Natural killer cell (primary cell): ENCODE data around the gene RBAK. TPM values are rescaled to one million over a fixed set of nuclear protein-coding genes. Genes with fewer than 3 reads are reported as not detected.
A peak's percentile ranks its signal among the peaks of the same experiment; 100 is the strongest.

ENCODE experiments used
- ATAC-seq, 3 donors: fragments of 150-1000 bp in 2 of 3; fragments of 200-7000 bp in 1 of 3; cut with Tn5 transposase; 1 replicate in 1 of 3; 2 replicates in 2 of 3; pipeline ENCODE4 v1.10.0; 2021; ENCODE audit warnings: mild to moderate bottlenecking in 2 of 3, moderate library complexity in 2 of 3
- DNase-seq, 2 donors: peaks; one replicate each; pipeline versions ENCODE4 v3.0.0 to v3.0.0-alpha.2; 2013 to 2021; ENCODE audit warnings: mixed read lengths in 1 of 2
- H3K27ac ChIP-seq: one replicate; pipeline ENCODE4 v1.5.1; 2013; ENCODE audit warnings: mild to moderate bottlenecking, low read length
- H3K27me3 ChIP-seq: one replicate; pipeline ENCODE4 v1.6.1; 2013; ENCODE audit warnings: low read length; ENCODE audit not compliant: control insufficient read depth, insufficient read depth
- H3K36me3 ChIP-seq: one replicate; pipeline ENCODE4 v1.6.1; 2013; ENCODE audit warnings: low read length; ENCODE audit not compliant: control insufficient read depth, insufficient read depth
- H3K4me1 ChIP-seq: one replicate; pipeline ENCODE4 v1.6.1; 2013; ENCODE audit warnings: low read length; ENCODE audit not compliant: control insufficient read depth, insufficient read depth
- H3K4me3 ChIP-seq: one replicate; pipeline ENCODE4 v1.5.1; 2013; ENCODE audit warnings: low read length
- H3K9me3 ChIP-seq: one replicate; pipeline ENCODE4 v1.6.1; 2013; ENCODE audit warnings: low read length; ENCODE audit not compliant: control insufficient read depth, insufficient read depth
- H3K27ac Mint-ChIP-seq, 2 donors: one replicate each; pipeline ENCODE4 v1.8.0; 2022; ENCODE audit warnings: mild to moderate bottlenecking in 2 of 2, mixed read lengths in 2 of 2, moderate library complexity in 1 of 2
- H3K27me3 Mint-ChIP-seq, 2 donors: one replicate each; pipeline ENCODE4 v1.8.0; 2022; ENCODE audit warnings: low read depth in 2 of 2, mixed read lengths in 2 of 2
- H3K36me3 Mint-ChIP-seq: one replicate; pipeline ENCODE4 v1.8.0; 2022; ENCODE audit warnings: mixed read lengths
- H3K4me1 Mint-ChIP-seq, 2 donors: one replicate each; pipeline ENCODE4 v1.8.0; 2022; ENCODE audit warnings: mixed read lengths in 2 of 2
- H3K4me3 Mint-ChIP-seq: one replicate; pipeline ENCODE4 v1.8.0; 2022; ENCODE audit warnings: mild to moderate bottlenecking, moderate library complexity, mixed read lengths
- H3K9me3 Mint-ChIP-seq, 2 donors: one replicate each; pipeline ENCODE4 v1.8.0; 2022; ENCODE audit warnings: mixed read lengths in 2 of 2
- CTCF ChIP-seq: fragments of 200-600 bp; IDR thresholded peaks from one replicate; pipeline ENCODE4 v1.8.0; 2022; ENCODE audit warnings: antibody characterized with exemption
- WGBS: methylation state at CpG from one replicate; pipeline ENCODE4 v1.1.7; 2013; ENCODE audit warnings: missing lambda C conversion rate; ENCODE audit not compliant: insufficient coverage; 5-methylcytosine and 5-hydroxymethylcytosine counted together
- intact Hi-C: fragments of 100-400 bp; cut with micrococcal nuclease; formaldehyde crosslinking; loops from one replicate; pipeline ENCODE4 v1.14.2; 2022
- total RNA-seq, 4 donors: library from RNA; stranded (reverse); fragments of 120-200 nt in 1 of 4; gene quantifications; one replicate each; pipeline versions ENCODE4 v1.2.3 to v1.2.4, GENCODE V29; 2013 to 2022

The RBAK gene
- total RNA-seq, result 10 to 100 TPM; 12.3 to 21.7 (median 14.2) TPM
- 20.1 TPM for total RNA-seq (2013)

GRCh38 chr7:5045558-5046396, at the start of gene RBAK:
Gene RBAK, plus strand, starts transcription at chr7:5045860. Its CDS starts 2,217 bp downstream, at chr7:5048077.
- Mint-ChIP-seq H3K27me3 (no peaks in the 10 kb centered on the region), H3K4me1 (peaks cover 20 to 25% of the 10 kb centered on the region in 2 donors), H3K27ac (peak within 1 kb of the TSS; percentile 90 to 91), H3K9me3 (no peaks in the 10 kb centered on the region), H3K36me3 (peaks cover 6% of the 10 kb centered on the region), H3K4me3 (peak within 1 kb of the TSS; percentile 93)
- under 1% methylated on average over 69 of the region's 69 CpGs for WGBS
- ATAC-seq, result peak; percentile 99
- TF ChIP-seq CTCF, result no peak
- intact Hi-C loops, result no loop called here
- H3K9me3 ChIP-seq, result no peaks in the 10 kb centered on the region
- H3K27ac ChIP-seq, result peak within 1 kb of the TSS; percentile 74
- H3K27me3 ChIP-seq, result no peaks in the 10 kb centered on the region
- H3K36me3 ChIP-seq, result peaks cover 9% of the 10 kb centered on the region
- H3K4me1 ChIP-seq, result peaks cover 17% of the 10 kb centered on the region
- DNase-seq, result peak; percentile 87 to 96
- peak within 1 kb of the TSS; percentile 73 for H3K4me3 ChIP-seq

GRCh38 chr7:4996696-4997222, 48.9 kb upstream of the RBAK start:
- Histone ChIP-seq H3K4me1 (no peaks in the 10 kb centered on the region), H3K36me3 (peaks cover 36% of the 10 kb centered on the region), H3K9me3 (no peaks in the 10 kb centered on the region), H3K27ac (no peak overlapping the region), H3K27me3 (no peaks in the 10 kb centered on the region), H3K4me3 (no peak overlapping the region)
- intact Hi-C loops, result no loop called here
- ATAC-seq, result no peak
- WGBS, result 97% methylated on average over 7 of the region's 7 CpGs
- no peak for DNase-seq
- peaks cover 0 to 23% of the 10 kb centered on the region in 2 donors for H3K4me1 Mint-ChIP-seq
- peaks cover 6% of the 10 kb centered on the region for H3K36me3 Mint-ChIP-seq
- no peaks in the 10 kb centered on the region for H3K27me3 Mint-ChIP-seq
- TF ChIP-seq CTCF, result no peak
- H3K27ac Mint-ChIP-seq, result no peak overlapping the region
- no peaks in the 10 kb centered on the region for H3K9me3 Mint-ChIP-seq
- H3K4me3 Mint-ChIP-seq, result no peak overlapping the region

DNA sequence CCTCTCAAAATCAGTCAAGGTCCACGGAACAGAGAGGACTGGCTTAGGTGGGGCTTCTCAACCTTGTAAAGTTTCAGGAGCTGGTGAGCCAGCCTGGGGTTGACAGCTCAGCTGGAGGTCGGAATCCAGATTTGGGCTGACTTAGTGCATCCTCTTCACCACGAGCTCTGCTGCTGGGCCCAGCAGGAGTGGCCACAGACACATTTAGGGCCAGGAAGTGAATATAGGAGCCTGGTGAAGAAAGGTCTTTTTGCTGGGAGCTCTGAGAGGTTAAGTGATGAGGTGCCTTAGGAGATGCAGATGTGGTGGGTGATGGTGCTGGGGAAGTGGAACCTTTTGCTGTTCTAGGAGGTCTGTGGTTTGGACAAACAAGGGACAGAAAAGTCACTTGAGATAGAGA, 47.4 kb upstream of the RBAK start:
- Histone ChIP-seq H3K36me3 (peaks cover 28% of the 10 kb centered on the region), H3K9me3 (no peaks in the 10 kb centered on the region), H3K27ac (no peak overlapping the region), H3K4me3 (no peak overlapping the region), H3K4me1 (no peaks in the 10 kb centered on the region), H3K27me3 (no peaks in the 10 kb centered on the region)
- WGBS, result 92% methylated on average over 3 of the region's 3 CpGs
- no peak for TF ChIP-seq CTCF
- H3K9me3 Mint-ChIP-seq, result no peaks in the 10 kb centered on the region
- peaks cover 6% of the 10 kb centered on the region for H3K36me3 Mint-ChIP-seq
- intact Hi-C loops, result no loop called here
- H3K27me3 Mint-ChIP-seq, result no peaks in the 10 kb centered on the region
- H3K4me1 Mint-ChIP-seq, result peaks cover 0 to 23% of the 10 kb centered on the region in 2 donors
- peak overlapping the region; percentile 7 to 29 for H3K27ac Mint-ChIP-seq
- no peak overlapping the region for H3K4me3 Mint-ChIP-seq
- DNase-seq (no peak), ATAC-seq (no peak)
